Measurements from ENCODE around the gene CASK.

GRCh38 chrX:41923978-41924683 lies 777 bp upstream of the CASK start:
- TF ChIP-seq CTCF (IDR thresholded peaks at IDR 0.05; ENCODE audit: low read depth, low read length, missing input control) (no peak), GABPA (IDR thresholded peaks at IDR 0.05 in 1 of 2, conservative IDR thresholded peaks at IDR 0.05 in 1 of 2) (no peak), YY1 (IDR thresholded peaks at IDR 0.05) (no peak), JUND (IDR thresholded peaks at IDR 0.05) (no peak)
